Lower leg skin (tissue), 4 donors: Measurements from ENCODE around the gene RBM17. TPM values are rescaled to one million over a fixed set of nuclear protein-coding genes. Genes with fewer than 3 reads are reported as not detected.

Experiments
- DNase-seq, 2 donors: peaks; one replicate each; pipeline ENCODE4 v3.0.0-alpha.2; 2019; ENCODE audit warnings: low spot score in 2 of 2
- H3K4me3 ChIP-seq: fragments of 200-600 bp; sonication (generic); 2 replicates; pipeline ENCODE4 v1.5.1; 2017; ENCODE audit warnings: mild to moderate bottlenecking, low read depth; ENCODE audit not compliant: poor library complexity, severe bottlenecking
- POLR2A ChIP-seq, 2 donors: fragments of 450-650 bp; IDR thresholded peaks; one replicate each; pipeline ENCODE4 v1.6.1; 2016 to 2017; ENCODE audit warnings: antibody characterized with exemption in 2 of 2, mild to moderate bottlenecking in 1 of 2, moderate library complexity in 1 of 2
- WGBS, 2 donors: methylation state at CpG; one replicate each; pipeline ENCODE4 v1.1.5; 2018; 5-methylcytosine and 5-hydroxymethylcytosine counted together
- intact Hi-C: fragments of 100-400 bp; cut with DNase I; formaldehyde crosslinking; loops from one replicate; pipeline ENCODE4 v1.15.0; 2023; ENCODE audit warnings: low total_unique reads
- total RNA-seq, 4 donors: library from RNA; depleted of rRNA; stranded (reverse); fragments of >200 nt; gene quantifications; one replicate each; pipeline ENCODE4 v1.1.0, GENCODE V29; 2016
- TF ChIP-seq, protein P1 (sequence below), 3 donors: fragments of 450-650 bp; IDR thresholded peaks; one replicate each; pipeline ENCODE4 v1.5.1; 2016; ENCODE audit warnings: antibody characterized with exemption in 3 of 3, mild to moderate bottlenecking in 3 of 3, moderate library complexity in 2 of 3

Gene RBM17
- total RNA-seq, 4 donors from 2014 or later, result 38.8 to 63.6 (median 40.4) TPM

DNA sequence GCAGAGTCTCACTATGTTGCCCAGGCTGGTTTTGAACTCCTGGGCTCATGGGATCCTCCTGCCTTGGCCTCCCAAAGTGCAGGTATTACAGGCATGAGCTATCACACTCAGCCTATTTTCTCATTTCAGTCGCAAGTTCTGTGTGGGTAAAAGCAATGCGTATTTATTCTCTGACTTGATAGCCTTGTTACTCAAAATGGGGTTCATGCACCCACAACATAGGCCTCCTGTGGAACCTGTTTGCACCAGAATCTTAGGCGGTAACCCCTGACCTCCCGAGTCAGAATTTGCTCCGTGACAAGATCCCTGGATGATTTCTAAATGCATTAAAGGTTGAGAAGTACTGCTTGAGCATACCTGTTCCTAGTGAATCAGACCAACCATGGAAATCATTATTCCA is 34.0 kb upstream of the RBM17 start:
- DNase-seq, result no peak
- H3K4me3 ChIP-seq, result no peak overlapping the region
- WGBS, 2 donors, result 88 to 95% methylated on average over 5 of the region's 5 CpGs
- TF ChIP-seq POLR2A (IDR thresholded peaks at IDR 0.05), result no peak
- TF ChIP-seq, protein P1, sequence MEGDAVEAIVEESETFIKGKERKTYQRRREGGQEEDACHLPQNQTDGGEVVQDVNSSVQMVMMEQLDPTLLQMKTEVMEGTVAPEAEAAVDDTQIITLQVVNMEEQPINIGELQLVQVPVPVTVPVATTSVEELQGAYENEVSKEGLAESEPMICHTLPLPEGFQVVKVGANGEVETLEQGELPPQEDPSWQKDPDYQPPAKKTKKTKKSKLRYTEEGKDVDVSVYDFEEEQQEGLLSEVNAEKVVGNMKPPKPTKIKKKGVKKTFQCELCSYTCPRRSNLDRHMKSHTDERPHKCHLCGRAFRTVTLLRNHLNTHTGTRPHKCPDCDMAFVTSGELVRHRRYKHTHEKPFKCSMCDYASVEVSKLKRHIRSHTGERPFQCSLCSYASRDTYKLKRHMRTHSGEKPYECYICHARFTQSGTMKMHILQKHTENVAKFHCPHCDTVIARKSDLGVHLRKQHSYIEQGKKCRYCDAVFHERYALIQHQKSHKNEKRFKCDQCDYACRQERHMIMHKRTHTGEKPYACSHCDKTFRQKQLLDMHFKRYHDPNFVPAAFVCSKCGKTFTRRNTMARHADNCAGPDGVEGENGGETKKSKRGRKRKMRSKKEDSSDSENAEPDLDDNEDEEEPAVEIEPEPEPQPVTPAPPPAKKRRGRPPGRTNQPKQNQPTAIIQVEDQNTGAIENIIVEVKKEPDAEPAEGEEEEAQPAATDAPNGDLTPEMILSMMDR (IDR thresholded peaks at IDR 0.05), result no peak
- intact Hi-C loops, result no loop called here

DNA sequence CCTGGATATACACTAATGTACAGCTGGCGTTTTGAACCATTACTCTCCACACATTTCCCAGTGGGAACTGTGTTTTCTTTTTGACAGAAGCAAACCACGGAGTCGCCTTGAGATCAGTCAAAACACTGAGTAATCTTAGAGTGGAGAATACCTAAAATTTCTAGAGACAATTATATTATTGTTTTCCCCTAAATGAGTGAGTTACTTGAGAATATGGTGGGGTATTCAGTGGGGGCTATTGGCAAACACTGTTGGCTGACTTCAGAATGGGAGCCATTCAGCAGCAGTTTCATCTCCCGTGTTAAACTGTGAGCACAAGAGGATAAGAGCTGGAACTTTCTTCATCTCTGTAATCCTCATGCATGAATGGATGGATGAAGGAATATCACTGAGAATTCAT is 32.9 kb upstream of the RBM17 start:
- intact Hi-C loops, result no loop called here
- TF ChIP-seq, protein P1 (IDR thresholded peaks at IDR 0.05), result no peak
- no peak for TF ChIP-seq POLR2A (IDR thresholded peaks at IDR 0.05)
- no peak overlapping the region for H3K4me3 ChIP-seq
- DNase-seq, result no peak
- 81 to 91% methylated on average over 4 of the region's 4 CpGs for WGBS, 2 donors

DNA sequence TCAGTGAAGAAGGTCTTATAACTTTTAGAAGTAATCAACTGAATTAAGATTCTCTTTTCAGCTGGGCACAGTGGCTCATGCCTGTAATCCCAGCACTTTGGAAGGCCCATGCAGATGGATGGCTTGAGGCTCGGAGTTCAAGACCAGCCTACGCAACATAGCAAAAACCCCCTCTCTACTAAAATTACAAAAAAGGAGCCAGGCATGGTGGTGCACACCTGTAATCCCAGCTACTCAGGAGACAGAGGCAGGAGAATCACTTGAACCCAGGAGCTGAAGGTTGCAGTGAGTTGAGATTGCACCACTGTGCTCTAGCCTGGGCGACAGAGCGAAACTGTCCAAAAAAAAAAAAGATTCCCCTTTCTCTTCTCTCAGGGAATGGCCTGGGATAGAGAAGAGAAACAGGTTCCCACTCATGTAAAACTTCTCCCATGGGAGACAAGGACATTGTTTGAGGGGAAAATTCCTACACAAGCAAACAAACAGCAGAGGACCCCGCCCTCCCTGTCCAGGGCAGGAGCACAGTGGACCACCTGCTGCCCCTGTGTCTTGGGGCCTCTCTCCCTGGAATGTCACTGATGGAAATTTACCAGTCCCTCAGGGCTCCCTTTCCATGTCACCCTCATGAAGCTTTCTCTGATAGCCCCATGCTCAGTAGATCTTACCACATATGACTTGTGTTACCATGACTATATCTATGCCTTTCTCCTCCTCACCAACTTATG is 32.3 kb upstream of the RBM17 start:
- DNase-seq, result peak in 1 of 2 donors; percentile 20
- no peak for TF ChIP-seq POLR2A (IDR thresholded peaks at IDR 0.05)
- TF ChIP-seq, protein P1 (IDR thresholded peaks at IDR 0.05), result no peak
- intact Hi-C loops, result no loop called here
- 86 to 87% methylated on average over 5 of the region's 5 CpGs for WGBS, 2 donors
- H3K4me3 ChIP-seq, result no peak overlapping the region

DNA sequence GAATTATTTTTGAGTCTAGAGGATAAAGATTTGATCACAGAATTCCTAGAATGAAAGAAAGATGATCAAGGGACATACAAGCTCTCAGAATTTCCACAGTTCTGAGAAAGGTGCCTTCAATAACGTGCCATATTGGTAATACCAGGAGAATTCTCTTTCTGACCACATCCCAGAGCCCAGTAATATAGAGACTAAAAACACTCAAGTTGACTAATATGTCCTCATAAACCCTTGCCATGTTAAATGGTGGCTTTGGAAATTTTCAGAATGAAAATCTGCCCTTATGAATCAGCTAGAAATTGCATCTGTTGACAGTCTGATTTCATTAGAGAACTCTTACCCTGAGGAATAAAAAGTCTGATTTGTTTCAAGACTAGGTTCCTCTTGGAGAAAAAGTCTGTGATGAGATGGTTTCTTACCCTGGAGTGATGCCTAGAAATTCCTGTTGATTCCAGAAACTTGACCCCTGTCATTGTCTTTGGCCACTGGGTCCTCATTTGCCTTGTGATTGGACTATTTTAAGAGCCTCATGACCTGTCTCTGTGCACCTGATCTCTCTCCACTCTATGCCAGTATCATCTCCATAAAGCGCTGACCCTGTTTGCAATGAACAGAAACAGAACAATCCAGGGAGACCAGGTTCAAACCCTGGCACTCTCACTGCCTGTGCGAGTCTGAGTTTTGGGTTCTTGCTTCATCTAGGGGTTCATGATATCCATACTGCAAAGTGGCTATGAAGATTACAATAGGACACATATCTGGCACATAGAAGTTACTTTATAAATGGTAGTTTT is 30.0 kb upstream of the RBM17 start:
- 91 to 93% methylated on average over 3 of the region's 3 CpGs for WGBS, 2 donors
- DNase-seq, result no peak
- intact Hi-C loops, result no loop called here
- TF ChIP-seq POLR2A (IDR thresholded peaks at IDR 0.05), result no peak
- TF ChIP-seq, protein P1 (IDR thresholded peaks at IDR 0.05), result no peak
- H3K4me3 ChIP-seq, result no peak overlapping the region

DNA sequence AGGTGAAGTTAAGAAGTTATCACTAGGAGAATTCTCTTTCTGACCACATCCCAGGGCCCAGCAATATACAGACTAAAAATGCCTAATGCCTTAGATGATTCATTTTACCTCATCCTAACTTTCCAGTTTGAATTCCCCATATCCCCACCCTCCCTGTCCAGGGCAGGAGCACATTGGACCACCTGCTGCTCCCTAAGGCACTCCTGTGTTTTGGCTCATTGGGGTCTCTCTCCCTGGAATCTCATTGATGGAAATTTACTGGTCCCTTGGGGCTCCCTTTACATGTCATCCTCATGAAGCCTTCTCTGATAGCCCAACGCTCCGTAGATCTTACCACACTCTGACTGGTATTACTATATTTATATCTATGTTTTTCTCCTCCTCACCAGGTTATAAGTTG is 29.3 kb upstream of the RBM17 start:
- 84 to 95% methylated on average over 2 of the region's 2 CpGs for WGBS, 2 donors
- no peak overlapping the region for H3K4me3 ChIP-seq
- intact Hi-C loops, result no loop called here
- no peak for DNase-seq
- no peak for TF ChIP-seq POLR2A (IDR thresholded peaks at IDR 0.05)
- TF ChIP-seq, protein P1 (IDR thresholded peaks at IDR 0.05), result no peak
